ENCODE data around the gene CSDE1.
A peak's percentile ranks its signal among the peaks of the same experiment; 100 is the strongest.

CSDE1 gene

DNA sequence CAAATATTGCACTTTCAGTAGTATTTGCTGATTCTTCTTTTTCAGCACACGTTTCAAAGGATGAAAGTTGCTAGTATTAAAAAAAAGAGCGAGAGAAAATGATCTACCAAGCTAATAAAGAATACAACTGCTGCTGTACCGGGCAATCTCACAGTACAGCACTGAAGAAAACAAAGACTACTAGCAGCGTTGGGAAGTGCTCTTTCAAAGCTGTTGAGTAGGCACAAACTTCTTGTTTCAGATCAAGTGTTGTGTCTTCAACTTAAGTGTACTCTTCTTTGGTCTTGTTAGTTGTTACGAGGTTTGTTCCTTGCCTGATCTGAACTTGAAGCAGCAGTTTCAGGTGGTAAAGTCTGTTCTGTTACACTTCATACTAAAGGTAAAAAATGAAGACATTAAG is 7.9 kb downstream of the CSDE1 start:
- DNase-seq (ENCODE audit: low read depth), result no peak

DNA sequence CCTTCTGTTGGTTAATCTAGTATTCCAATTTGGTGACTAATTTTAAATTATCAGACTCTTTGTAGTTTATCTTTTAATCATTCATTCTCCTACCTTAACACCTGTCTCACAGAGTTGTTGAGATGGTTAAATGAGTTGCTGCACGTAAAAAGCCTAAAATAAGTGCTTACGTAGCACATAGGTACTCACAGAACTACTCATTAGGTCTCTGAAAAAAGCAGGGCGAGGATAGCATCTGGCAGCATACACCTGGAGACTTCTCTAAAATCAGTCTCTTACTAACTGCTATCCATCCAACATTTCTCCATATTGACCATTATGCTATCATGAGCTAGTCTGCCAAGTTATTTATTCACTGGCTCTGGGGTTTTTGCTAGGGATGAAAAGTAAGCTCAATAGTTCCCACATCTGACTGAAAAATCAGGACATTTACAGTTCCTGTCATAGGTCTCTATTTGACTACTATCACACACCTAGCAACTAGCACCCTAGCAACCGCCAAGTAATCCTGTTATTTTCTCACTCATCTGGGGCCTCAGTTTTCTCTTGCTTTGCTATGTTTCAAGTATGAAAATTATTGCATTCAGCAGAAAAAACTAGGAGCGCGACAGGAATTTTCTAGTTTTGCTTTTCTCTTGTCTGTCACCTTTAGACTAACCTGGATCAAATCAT is 11.2 kb downstream of the CSDE1 start:
- DNase-seq (ENCODE audit: low read depth), result no peak

DNA sequence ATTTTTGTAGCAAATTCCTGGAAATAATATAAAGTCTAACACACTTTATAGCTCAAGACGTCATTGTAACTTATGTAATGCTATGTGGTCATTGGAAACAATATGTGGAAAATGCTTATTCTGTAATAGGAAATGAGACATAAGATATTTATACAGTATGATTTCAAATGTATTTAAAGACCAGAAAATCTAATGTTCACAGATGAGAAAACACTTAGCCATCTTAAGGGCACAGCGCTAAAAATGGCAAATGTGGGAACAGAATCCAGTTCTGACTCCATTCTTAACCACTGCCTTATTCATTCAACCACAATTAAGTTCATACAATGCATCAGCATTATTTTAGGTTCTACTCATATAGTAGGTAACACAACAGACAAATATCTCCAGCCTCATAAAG is 12.5 kb downstream of the CSDE1 start:
- DNase-seq (ENCODE audit: low read depth), result no peak

DNA sequence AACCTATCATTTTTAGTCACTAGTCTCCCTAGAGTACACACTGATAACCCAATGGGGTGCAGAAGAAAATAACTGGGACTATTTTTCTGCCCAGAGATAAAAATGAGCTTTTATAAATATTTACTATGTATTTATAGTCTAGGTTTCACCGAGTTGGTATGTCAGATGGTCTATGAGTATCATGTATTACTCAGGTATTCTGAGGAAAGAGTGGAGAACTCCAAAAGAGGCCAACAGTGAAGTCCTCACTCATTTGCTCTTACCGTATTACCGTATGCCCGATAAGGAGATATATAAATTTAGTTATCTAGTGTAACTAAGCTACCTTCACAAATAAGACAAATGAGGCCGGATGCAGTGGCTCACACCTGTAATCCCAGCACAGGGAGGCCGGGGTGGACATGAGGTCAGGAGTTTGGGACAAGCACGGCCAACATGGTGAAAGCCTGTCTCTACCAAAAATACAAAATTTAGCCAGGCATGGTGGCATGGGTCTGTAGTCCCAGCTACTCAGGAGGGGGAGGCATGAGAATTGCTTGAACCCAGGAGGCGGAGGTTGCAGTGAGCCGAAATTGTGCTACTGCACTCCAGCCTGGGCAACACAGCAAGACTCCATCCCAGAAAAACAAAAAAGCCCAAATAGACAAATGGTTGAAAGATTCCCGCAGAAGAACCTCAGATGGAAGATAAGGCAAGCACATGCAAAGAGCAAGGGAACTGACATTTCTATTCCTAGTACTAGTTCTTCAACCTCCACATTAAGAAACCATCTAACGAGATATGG is 15.6 kb downstream of the CSDE1 start:
- DNase-seq (ENCODE audit: low read depth), result no peak

DNA sequence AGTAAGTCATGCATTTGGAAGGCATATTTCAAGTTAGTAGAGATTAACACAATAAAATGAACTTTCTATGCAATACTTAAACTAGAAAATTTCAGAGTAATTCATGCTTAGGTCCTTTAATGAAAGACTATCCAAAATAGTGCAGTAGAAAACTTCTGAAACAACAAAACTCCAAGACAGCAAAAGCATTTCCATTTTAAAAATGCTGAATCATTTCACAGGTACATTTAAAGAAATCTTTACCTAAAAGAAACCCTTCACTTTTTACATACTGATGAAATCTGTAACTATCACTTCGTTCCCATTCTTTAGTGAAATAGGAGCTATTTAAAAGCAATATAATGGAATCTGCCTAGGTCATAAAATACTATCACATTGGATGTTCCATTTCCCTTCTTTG is 17.5 kb downstream of the CSDE1 start:
- no peak for DNase-seq (ENCODE audit: low read depth)

DNA sequence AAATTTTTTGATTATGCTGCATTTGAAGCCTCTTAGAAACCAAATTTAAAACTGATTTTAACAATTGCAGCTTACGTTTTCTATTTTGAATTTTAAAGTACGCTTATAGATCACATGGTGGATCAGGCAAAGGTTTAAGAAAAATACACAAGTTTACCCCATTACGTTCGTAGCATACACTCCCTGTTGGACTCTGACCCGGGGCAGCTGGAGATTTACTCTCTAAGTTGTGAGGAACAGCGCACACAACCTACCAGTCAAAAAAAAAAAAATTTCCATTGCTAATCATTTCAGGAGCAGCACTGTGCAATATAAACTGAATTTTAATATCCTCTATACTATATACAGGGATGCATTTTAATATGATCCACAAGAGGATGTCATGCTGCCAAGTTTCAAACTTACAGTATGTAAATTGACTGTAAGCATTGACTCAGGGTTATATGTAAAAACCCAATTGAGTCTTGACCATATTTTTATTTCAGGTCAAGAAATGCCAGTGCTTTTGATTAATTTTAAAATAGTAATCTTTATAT is 20.4 kb downstream of the CSDE1 start:
- DNase-seq (ENCODE audit: low read depth), result no peak

DNA sequence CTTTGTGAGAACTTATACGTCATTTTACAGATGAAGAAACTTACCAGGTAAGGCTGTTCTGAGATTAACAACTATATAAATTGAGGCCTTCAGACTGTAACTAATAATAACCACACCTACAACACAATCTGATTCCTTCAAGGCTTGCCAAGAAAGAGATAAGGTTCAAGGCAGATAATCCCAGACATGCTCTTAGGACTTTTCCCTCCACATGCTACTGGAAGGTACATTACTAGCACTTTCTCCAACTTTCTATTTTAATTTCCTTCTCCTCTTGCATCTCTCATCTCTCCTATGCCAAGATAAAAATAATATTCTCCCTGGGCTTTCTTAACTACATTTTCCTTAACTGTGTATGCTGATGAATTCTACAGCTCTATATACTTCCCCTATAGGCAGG is 22.3 kb downstream of the CSDE1 start:
- DNase-seq (ENCODE audit: low read depth), result no peak

DNA sequence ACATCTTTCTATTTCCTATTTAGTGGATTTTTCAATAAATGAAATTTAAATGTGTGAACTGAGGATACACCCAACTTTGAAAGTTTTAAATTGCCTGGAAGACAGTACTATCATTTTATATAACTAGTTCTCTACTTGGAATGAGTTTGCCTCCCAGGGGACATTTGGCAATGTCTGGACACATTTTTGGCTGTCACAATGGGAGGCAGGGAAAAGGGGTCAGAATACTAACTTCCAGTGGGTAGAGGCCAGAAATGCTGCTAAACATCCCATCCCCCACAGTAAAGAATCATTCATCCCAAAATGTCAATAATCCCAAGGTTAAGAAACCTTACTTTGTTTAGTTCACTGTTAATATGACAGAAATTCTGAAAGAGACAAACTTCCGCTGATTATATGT is 28.0 kb downstream of the CSDE1 start:
- DNase-seq (ENCODE audit: low read depth), result no peak

DNA sequence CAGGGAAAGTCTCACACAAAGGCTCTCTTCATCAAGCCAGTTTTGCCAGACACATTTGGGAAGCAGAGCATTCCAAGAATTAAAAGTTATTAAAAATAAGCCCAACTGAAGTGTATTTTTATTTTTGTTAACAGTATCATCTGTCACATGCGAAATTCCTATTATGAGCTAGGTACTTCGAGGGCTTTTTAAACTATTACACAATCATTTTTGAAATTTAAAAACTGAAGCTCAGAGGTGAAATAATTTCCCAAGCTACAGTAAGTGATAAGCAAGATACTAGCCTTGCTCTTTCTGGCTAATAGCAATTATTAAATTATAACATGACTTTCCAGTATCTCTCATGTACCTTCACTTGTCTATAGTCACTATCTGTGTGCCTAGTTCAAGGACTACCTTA is 29.2 kb downstream of the CSDE1 start:
- no peak for DNase-seq (ENCODE audit: low read depth)

DNA sequence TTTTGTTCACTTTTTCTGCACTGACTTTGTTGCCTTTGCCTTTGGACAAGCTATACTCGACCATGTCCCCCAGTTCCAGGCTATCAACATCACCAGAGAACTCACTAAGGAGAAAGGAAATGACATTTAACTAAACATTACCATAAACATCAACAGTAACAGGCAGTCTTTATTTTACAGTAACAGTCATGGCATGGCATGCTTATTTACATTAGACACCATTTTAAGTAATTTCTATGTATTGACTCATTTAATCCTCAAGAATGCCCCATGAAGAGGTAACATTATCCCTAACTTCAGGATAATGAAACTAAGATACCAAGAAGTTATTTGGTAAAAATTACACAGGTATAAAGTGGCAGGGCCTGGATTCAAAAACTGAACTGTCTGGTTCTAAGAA is 32.6 kb downstream of the CSDE1 start:
- no peak for DNase-seq (ENCODE audit: low read depth)

DNA sequence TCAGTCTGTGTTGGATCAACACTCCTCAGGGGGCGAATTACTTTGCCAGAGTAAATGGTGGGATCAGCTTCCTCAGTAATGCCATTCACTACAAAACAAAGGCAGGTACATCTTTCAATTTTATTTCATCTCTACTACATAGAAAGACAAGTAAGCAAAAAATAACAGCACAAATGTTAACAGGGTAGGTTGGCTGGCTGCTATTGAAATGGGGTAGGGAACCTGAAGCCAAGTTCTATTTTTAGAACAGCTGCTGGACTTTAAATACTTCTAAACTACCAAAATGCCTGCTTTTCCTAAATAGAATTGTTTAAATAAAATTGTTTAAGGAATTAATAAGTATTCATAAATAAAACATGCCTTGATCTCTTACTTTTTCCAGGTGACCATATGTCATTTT is 33.9 kb downstream of the CSDE1 start:
- no peak for DNase-seq (ENCODE audit: low read depth)

DNA sequence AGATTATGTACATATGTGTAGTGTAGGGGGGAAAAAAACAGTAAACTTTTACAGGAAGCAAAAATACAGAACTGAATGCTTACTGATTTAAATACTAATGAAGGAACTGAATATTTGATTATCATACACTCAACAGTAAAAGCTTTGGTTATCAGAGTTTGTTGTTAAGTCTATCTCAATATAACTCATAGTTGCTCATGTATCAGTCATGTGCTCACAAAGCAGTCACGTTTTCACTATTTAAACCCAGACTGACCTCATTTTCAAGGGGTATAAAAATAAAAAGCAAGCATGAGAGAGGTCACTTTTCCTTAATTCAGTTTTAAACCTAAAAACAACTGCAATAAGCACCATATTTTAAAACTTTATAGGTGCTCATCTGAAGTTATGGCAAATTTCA is 34.3 kb downstream of the CSDE1 start:
- DNase-seq (ENCODE audit: low read depth), result no peak

DNA sequence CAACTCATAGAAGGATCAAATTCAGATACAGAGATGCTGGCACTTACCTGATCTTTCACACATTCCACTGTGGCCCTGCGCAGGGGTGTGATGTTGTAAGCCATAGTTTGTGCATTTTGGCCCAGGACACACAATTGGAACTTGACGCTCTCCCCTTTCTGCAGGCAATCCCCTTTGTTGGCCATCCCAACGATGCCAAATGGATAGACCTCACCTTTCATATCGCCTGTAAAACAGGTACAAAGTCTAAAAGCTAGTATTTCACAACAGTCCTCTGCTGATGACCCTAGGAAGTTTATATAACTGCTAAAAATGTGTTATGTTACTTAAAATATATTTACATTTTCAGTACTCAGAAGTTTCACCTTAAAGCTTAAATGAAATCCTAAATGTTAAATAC is 37.3 kb downstream of the CSDE1 start:
- no peak for DNase-seq (ENCODE audit: low read depth)

DNA sequence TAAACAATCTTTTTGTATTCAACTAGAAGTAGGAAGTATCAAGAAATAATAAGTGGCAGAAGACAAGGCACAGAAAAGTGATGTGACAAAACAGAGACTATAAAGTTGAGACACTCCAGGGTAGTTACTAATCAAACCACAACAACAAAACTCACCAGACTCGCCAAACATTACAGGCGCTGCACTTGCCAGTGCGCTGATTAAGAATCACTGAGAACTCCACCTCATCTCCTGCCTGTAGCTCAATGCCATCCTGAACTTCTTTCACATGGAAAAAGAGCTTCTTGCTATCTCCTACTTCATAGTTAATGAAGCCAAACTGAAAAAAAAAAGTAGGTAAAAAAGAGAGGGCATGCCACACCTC is 38.4 kb downstream of the CSDE1 start:
- DNase-seq (ENCODE audit: low read depth), result no peak

DNA sequence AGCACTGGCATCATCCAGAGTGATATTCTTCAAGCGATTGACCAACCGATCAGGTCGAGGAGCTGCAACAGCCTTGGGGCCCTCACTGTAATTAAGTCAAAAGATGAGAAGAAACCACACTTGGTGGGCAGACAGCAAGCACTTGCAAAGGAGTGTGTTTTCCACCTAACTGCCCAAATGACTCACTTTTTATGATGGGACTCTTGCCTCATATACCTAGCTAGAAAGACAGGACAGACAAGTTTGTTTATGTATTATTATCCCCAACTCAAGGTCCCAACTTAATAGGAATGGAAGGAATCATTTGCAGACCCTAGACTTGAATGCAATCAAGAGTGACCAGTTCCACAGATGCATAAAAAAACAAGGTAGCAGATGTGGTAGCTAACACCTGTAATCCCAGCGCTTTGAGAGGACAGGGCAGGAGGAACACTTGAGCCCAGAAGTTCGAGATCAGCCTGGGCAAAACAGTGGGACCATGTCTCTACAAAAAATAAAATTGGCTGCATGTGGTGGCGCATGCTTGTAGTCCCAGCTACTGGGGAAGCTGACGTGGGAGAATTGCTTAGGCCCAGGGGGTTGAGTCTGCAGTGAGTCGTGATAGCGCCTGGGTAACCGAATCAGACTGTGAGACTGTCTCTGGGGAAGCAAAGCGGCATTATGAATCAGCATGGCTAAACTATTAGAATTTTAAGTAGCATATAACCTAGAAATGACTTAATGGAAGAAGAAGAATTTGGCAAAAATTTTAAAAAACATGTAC is 38.9 kb downstream of the CSDE1 start:
- DNase-seq (ENCODE audit: low read depth), result no peak

DNA sequence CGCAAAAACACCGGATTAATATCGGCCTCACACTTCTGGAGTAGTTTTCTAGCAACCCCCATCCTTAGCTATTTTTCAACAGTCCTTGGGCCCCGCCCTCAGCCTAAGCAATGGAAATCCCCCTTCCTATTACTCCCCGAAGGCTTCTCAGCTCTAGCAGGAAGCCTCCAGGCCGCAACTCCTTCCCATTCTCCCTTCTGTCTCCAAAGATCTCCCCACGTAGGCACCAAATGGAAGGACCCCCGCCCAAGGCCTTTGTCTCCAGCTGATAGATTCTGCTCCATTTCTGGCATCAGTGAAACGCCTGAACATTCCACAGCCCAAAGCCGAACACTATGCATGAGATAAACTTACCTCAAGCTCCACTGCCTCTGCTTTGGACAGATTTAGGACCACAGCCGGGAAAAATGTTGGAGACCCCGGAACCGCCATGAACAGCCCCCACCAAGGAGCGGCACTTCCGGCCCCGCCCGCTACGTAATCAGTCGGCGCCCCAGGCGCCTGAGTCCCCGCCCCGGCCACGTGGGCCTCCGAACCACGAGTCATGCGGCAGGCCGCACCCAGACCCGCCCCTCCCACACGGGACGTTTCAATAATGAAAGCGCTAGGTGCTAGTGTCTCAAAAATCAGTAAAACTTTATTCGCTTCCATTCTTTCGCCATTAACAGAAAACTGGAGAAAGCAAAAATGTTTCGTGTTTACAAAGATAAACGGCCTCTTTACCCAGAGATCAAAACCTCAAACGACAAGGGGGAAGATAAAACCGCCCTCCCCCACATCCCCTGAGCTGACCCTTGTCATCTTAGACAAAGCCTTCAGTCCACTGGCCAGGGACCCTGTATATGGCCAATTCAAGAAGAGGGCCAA is 41.2 kb downstream of the CSDE1 start, which contains the start of gene NRAS:
NRAS (minus strand) TSS at position 468 of the 867 bp plus-strand sequence. CDS start 611 bp downstream, outside the sequence.
- DNase-seq (ENCODE audit: low read depth), result peak; percentile 92

DNA sequence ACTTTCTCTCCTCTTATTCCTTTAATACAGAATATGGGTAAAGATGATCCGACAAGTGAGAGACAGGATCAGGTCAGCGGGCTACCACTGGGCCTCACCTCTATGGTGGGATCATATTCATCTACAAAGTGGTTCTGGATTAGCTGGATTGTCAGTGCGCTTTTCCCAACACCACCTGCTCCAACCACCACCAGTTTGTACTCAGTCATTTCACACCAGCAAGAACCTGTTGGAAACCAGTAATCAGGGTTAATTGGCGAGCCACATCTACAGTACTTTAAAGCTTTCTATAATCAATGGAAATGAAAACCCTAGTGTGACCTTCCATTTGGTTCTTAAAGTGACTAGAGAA is 41.9 kb downstream of the CSDE1 start:
- no peak for DNase-seq (ENCODE audit: low read depth)

DNA sequence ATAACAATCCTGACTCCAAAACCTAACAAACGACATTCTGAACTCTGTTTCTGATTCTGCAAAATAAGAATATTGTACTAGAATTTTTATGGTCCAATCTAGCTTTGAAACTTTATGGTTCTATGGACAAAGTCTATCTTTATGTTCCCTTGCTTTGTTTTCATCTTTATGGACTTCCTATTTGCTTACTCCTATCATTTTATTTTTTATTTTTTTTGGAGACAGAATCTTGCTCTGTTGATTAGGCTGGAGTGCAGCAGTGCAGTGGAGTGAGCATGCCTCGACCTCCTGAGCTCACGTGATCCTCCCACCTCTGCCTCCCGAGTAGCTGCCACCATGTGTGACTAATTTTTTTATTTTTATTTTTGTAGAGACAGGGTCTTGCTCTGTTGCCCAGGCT is 44.8 kb downstream of the CSDE1 start:
- no peak for DNase-seq (ENCODE audit: low read depth)

DNA sequence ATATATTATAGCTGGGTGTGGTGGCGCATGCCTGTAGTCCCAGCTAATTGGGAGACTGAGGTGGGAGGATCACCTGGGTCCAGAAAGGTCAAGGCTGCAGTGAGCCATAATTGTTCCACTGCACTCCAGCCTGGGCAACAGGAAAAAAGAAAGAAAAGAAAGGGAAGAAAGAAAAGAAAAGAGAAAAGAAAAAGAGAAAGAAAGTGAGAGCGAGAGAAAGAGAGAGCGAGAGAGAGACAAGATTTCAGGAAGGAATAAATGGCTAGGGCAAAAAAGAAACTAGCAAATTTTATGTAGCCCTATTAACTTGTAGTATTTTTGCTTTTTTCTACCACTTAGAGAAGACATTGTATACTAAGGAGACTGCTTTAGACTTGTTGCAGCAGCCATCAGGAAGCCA is 47.4 kb downstream of the CSDE1 start:
- no peak for DNase-seq (ENCODE audit: low read depth)

DNA sequence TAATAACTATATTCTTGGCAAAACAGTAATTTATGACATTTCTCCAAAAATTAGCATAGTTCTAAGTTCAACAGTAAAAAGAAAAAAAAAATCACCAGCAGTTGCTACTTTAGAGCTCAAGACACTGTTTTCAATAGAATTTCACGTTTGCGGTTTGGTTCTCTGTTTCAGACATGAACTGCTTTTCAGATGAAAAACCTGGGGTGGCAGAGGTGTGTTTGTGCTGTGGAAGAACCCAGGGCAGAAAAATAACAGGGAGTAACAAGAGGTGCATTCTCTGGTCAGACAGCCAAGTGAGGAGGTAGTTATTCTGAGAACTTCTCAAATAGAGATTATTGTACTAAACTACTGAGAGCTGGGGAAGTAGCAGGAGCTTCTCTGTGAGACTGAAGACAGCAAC is 50.2 kb downstream of the CSDE1 start:
- DNase-seq (ENCODE audit: low read depth), result no peak

DNA sequence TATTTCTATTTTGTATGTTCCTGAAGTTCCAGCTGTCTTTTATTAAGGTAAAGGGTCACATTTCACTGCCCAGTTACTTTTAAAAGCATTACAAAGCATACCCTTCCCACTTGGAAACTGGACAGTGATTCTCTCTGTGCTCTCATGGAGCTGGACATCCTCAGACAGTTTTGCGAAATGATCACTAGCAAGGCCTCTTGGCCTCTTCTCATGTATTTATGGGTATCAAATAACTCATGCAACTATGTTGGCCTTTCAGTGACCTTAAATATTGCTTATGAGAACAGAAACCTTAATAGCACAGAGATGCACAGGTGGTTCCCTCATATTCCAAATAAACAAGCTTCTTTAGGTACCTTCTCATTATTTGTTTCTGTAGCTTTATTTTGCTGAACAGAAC is 54.5 kb downstream of the CSDE1 start:
- no peak for DNase-seq (ENCODE audit: low read depth)

DNA sequence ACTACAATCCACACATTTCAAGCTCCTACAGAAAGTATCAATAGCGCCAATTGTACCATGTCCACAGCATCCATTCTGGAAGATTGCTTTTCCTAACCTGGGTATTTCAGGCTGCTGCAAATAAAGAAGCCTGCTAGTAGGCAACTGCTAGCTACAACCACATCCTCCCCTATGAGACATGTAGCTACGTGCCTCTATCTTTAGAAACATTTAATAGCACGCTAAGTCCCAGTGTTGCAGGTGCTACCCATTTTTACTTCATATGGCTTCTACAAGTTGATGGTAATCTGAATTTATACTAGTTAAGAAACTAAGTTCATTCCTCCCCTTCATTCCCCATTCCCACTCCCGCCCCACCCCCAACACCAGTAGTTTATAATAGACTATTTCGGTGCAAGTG is 55.0 kb downstream of the CSDE1 start:
- DNase-seq (ENCODE audit: low read depth), result no peak

All from stimulated activated CD4-positive, alpha-beta T cell treated with anti-CD3 and anti-CD28 coated beads, Interleukin-2, amount 100 ng/mL, for 4 hours (primary cell).